ENCODE data around the gene ENDOV.

ENDOV gene

DNA sequence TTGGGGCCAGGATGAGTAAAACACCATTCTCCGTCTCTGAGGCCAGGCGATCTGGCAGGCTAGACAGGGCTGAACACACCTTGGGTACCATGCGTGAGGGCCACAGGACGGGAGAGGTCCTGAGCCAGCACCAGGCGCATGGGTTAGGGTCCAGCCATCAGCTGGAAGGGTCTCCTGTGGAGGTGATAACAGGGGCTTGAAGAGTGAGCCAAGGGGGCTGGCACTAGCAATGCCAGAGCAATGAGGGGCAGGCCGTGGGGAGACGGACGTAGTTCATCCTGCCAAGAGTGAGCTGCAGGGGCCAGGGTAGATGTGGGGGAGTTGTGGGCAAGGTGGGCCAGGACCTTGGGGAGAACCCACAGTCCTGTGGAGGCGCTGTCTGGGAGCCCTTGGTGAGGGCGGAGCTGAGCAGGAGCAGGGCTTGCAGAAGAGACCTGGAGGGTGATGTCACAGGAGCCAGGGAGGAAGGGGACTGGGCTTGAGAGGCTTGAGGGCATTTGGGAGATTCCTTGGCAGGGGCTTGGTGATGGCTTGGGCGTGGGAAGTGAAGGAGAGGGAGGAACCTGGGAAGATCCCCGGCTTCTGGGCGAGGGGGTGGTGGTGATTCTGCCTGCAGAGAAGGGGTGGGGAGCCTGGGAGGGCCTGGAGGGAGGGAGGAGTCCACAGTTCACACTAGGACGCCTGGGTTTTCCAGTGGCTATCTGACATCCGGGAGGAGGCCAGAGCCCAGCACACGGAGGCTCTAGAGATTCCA is 67.8 kb downstream of the ENDOV start:
- H3K4me3 ChIP-seq (ENCODE audit: low read depth, low read length) = no peak overlapping the region
- TF ChIP-seq, protein P1, sequence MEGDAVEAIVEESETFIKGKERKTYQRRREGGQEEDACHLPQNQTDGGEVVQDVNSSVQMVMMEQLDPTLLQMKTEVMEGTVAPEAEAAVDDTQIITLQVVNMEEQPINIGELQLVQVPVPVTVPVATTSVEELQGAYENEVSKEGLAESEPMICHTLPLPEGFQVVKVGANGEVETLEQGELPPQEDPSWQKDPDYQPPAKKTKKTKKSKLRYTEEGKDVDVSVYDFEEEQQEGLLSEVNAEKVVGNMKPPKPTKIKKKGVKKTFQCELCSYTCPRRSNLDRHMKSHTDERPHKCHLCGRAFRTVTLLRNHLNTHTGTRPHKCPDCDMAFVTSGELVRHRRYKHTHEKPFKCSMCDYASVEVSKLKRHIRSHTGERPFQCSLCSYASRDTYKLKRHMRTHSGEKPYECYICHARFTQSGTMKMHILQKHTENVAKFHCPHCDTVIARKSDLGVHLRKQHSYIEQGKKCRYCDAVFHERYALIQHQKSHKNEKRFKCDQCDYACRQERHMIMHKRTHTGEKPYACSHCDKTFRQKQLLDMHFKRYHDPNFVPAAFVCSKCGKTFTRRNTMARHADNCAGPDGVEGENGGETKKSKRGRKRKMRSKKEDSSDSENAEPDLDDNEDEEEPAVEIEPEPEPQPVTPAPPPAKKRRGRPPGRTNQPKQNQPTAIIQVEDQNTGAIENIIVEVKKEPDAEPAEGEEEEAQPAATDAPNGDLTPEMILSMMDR (IDR thresholded peaks at IDR 0.05; ENCODE audit: low read depth, low read length) = no peak

DNA sequence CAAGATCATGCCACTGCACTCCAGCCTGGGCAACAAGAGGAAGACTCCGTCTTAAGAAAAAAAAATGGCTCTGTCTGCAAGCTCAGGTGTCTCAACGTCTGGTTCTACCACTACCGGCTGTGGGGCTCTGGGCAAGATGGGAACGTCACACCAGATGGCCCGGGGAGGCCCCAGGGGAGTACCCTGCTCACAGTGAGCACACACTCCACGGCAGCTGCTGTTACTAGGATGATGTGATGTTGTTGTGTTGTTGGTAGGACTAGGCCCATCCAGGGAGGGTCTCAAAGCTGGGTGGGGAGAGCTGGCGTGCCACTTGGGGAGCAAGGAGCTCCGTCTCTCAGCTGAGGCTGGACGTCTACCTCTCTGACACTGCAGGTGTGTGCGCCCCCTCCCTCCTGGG is 70.9 kb downstream of the ENDOV start:
- TF ChIP-seq, protein P1 (IDR thresholded peaks at IDR 0.05; ENCODE audit: low read depth, low read length) = no peak
- no peak overlapping the region for H3K4me3 ChIP-seq (ENCODE audit: low read depth, low read length)

DNA sequence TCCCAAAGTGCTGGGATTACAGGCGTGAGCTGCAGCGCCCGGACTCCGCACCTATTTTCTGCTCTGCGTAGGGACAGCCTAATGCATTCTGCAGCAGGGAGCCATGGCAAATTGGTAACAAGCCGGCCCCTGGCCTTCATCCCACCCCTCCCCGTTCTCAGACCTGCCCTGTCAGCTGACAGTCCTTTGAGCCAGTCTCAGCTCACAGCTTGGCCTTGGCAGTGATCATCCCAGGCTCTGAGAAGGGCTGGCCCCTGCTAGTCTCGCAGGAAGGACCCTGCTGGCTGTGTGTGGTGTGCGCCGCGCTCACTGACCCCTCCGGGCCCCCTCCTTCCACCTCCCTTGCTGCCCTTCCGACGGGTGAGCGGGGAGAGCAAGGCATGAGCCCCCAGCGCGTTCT is 71.7 kb downstream of the ENDOV start:
- no peak overlapping the region for H3K4me3 ChIP-seq (ENCODE audit: low read depth, low read length)

DNA sequence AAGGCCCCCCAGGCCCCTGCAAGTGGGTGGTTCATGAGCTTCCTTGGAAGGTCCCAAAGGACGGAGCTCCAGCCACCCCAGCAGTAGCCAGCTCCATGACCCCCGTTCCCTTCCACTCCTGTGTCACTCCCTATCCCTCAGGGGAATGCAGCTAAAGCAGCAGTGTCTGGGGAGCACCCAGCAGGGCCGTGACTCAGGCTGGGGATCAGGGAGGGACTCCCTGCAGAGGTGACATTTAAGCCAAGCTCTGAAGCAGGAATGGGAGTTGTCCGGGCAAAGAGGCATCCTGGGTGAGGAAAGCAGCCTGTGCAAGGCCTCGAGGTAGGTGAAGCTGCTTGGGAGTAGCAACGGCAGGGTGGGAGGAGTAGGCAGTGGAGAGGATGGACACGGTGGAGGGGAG is 72.5 kb downstream of the ENDOV start:
- TF ChIP-seq, protein P1 (IDR thresholded peaks at IDR 0.05; ENCODE audit: low read depth, low read length) = no peak
- H3K4me3 ChIP-seq (ENCODE audit: low read depth, low read length) = no peak overlapping the region

More for the DNA sequence above, 71.7 kb downstream of the ENDOV start:
- TF ChIP-seq, protein P1 (IDR thresholded peaks at IDR 0.05; ENCODE audit: low read depth, low read length) = no peak

Data from WI38 (cell line).